Heart right ventricle (tissue), 16 donors: ENCODE data around the gene KCNG1. TPM values are rescaled to one million over a fixed set of nuclear protein-coding genes. Genes with fewer than 3 reads are reported as not detected.

ENCODE experiments used
- ATAC-seq, 8 donors: fragments of 200-7000 bp; cut with Tn5 transposase; one replicate each; pipeline ENCODE4 v1.9.1; 2020; ENCODE audit warnings: mild to moderate bottlenecking in 8 of 8, moderate library complexity in 8 of 8, moderate number of reproducible peaks in 1 of 8
- DNase-seq, 2 donors: peaks; one replicate each; pipeline ENCODE4 v3.0.0-alpha.2; 2020
- H3K27ac ChIP-seq, 10 donors: fragments of 200-600 bp; sonication (generic) in 2 of 10; one replicate each; pipeline versions ENCODE4 v1.5.0 to v1.8.0; 2020 to 2022; ENCODE audit warnings: mild to moderate bottlenecking in 3 of 10
- H3K27me3 ChIP-seq, 7 donors: fragments of 200-600 bp; one replicate each; pipeline ENCODE4 v1.8.0; 2021 to 2022; ENCODE audit warnings: mild to moderate bottlenecking in 2 of 7
- H3K36me3 ChIP-seq, 9 donors: fragments of 200-600 bp; sonication (generic) in 1 of 9; one replicate each; pipeline versions ENCODE4 v1.5.0 to v1.8.0; 2020 to 2022; ENCODE audit warnings: mild to moderate bottlenecking in 2 of 9
- H3K4me1 ChIP-seq, 9 donors: fragments of 200-600 bp; sonication (generic) in 1 of 9; one replicate each; pipeline versions ENCODE4 v1.5.0 to v1.8.0; 2020 to 2022; ENCODE audit warnings: mild to moderate bottlenecking in 4 of 9
- H3K4me3 ChIP-seq, 10 donors: fragments of 200-600 bp; sonication (generic) in 2 of 10; one replicate each; pipeline versions ENCODE4 v1.5.0 to v1.8.0; 2020 to 2022; ENCODE audit warnings: mild to moderate bottlenecking in 7 of 10, moderate library complexity in 2 of 10
- H3K9me3 ChIP-seq, 11 donors: fragments of 200-600 bp in 10 of 11; sonication (generic) in 2 of 11; one replicate each; pipeline versions ENCODE4 v1.5.0 to v1.8.0; 2013 to 2022; ENCODE audit warnings: mild to moderate bottlenecking in 2 of 11, control low read depth in 1 of 11, moderate library complexity in 1 of 11
- CTCF ChIP-seq, 9 donors: fragments of 200-600 bp; sonication (generic) in 2 of 9; IDR thresholded peaks; one replicate each; pipeline versions ENCODE4 v1.5.0 to v1.8.0; 2021 to 2022; ENCODE audit warnings: antibody characterized with exemption in 9 of 9, mild to moderate bottlenecking in 5 of 9, moderate library complexity in 1 of 9
- WGBS, 2 donors: extraction: QIAGEN DNeasy Blood & Tissue Kit; methylation state at CpG; one replicate each; pipeline ENCODE4 v1.1.7; 2013; ENCODE audit warnings: inconsistent platforms in 1 of 2; 5-methylcytosine and 5-hydroxymethylcytosine counted together
- intact Hi-C, 10 donors: fragments of 100-400 bp; cut with DNase I; formaldehyde crosslinking; loops; one replicate each; pipeline versions ENCODE4 v1.11.1 to v1.14.2; 2022
- polyA plus RNA-seq, 2 donors: library from polyadenylated mRNA; stranded (reverse); fragments of 200-250 nt; gene quantifications; one replicate each; pipeline ENCODE4 v1.2.3, GENCODE V29; 2013
- total RNA-seq, 10 donors: library from RNA; stranded (reverse); fragmentation: NEBNext Ultra II Directional in 3 of 10; extraction: Animal tissue kit (Norgen Biotek cat#: 25700) in 3 of 10; gene quantifications; one replicate each; pipeline versions ENCODE4 v1.2.1 to v1.2.4, GENCODE V29; 2021 to 2023
- donor health status: Arrhythmogenic right ventricular cardiomyopathy.
- donor health status: ischemic (EF 13 %, LVEDD 7.1; RV severe dilation, severe dysfunction).
- donor health status: healthy with polysubstance abuse.
- donor health status: DM: no; HTN: yes; CAD: no.
- donor health status: DM: no; HTN: no; CAD: no.
- donor health status: ischemic (EF 25% LVEDD 6.9; RV normal size, moderate dysfunction).
- donor health status: ischemic (EF 25% LVEDD 5.7; RV mildly dilated, moderate dysfunction).
- donor health status: healthy.
- donor health status: DM: yes; HTN: yes; CAD: no.
- donor health status: Ischemic cardiomyopathy.
- donor health status: ischemic (EF 35%, LVEDD 5.7; RV mildly dilated, moderate dysfunction).
- donor health status: nonischemic (EF 11% LVEDD 7.7; RV severe dilation, severe dysfunction).
- donor health status: DM: yes; HTN: yes; CAD: no.
- donor health status: PGD.
- donor health status: ischemic (EF 29% LVEDD 5.4; RV normal size, mild dysfunction).
- donor health status: nonischemic (EF 23%, LVEDD 6.1; RV moderate dilation, normal function).

KCNG1 gene
- total and polyA plus RNA-seq, 12 donors: 0.15 to 0.99 (median 0.32) TPM; not detected in 4

GRCh38 chr20:51020657-51021056, 2.2 kb downstream of the KCNG1 start:
- Histone ChIP-seq H3K27ac (no peak overlapping the region), H3K4me1 (peaks cover 2 to 17% (median 14%) of the 10 kb centered on the region in 9 donors), H3K27me3 (peaks cover 12 to 82% (median 61%) of the 10 kb centered on the region in 7 donors), H3K9me3 (no peaks in the 10 kb centered on the region), H3K36me3 (no peaks in the 10 kb centered on the region), H3K4me3 (no peak overlapping the region)
- intact Hi-C loops: no loop called here
- DNase-seq (no peak), ATAC-seq (no peak)
- 63% methylated on average over 6 of the region's 6 CpGs for WGBS, 2 donors
- no peak for TF ChIP-seq CTCF (IDR thresholded peaks at IDR 0.05)

- ATAC-seq: no peak
- H3K9me3 ChIP-seq: no peaks in the 10 kb centered on the region
- H3K36me3 ChIP-seq: no peaks in the 10 kb centered on the region
- H3K4me3 ChIP-seq: no peak overlapping the region
- intact Hi-C loops: no loop called here
- no peak overlapping the region for H3K27ac ChIP-seq
- no peak for DNase-seq
- WGBS, 2 donors: 77 to 79% methylated on average over 21 of the region's 21 CpGs
- peaks cover 2 to 17% (median 14%) of the 10 kb centered on the region in 9 donors for H3K4me1 ChIP-seq
- TF ChIP-seq CTCF (IDR thresholded peaks at IDR 0.05): no peak
- H3K27me3 ChIP-seq: peaks cover 12 to 79% (median 62%) of the 10 kb centered on the region in 7 donors
These were observed 3.0 kb downstream of the KCNG1 start for GRCh38 chr20:51019656-51020592.

GRCh38 chr20:51017251-51017650, 5.7 kb downstream of the KCNG1 start:
- H3K9me3 ChIP-seq: no peaks in the 10 kb centered on the region
- DNase-seq (no peak), ATAC-seq (no peak)
- WGBS, 2 donors: 78 to 82% methylated on average over 9 of the region's 9 CpGs
- no peaks in the 10 kb centered on the region for H3K36me3 ChIP-seq
- no peak for TF ChIP-seq CTCF (IDR thresholded peaks at IDR 0.05)
- peaks cover under 1 to 73% (median 52%) of the 10 kb centered on the region in 7 donors for H3K27me3 ChIP-seq
- peaks cover 0 to 2% (median under 1%) of the 10 kb centered on the region in 9 donors for H3K4me1 ChIP-seq
- intact Hi-C loops: no loop called here
- no peak overlapping the region for H3K4me3 ChIP-seq
- H3K27ac ChIP-seq: no peak overlapping the region

- intact Hi-C loops: no loop called here
- Histone ChIP-seq H3K4me3 (no peak overlapping the region), H3K27me3 (peaks cover 0 to 73% (median 51%) of the 10 kb centered on the region in 7 donors), H3K9me3 (no peaks in the 10 kb centered on the region), H3K36me3 (no peaks in the 10 kb centered on the region), H3K4me1 (no peaks in the 10 kb centered on the region), H3K27ac (no peak overlapping the region)
- WGBS, 2 donors: 85 to 87% methylated on average over 9 of the region's 9 CpGs
- no peak for TF ChIP-seq CTCF (IDR thresholded peaks at IDR 0.05)
- DNase-seq (no peak), ATAC-seq (no peak)
These were observed 6.4 kb downstream of the KCNG1 start for GRCh38 chr20:51016521-51016920.
